K562 (cell line): Measurements from ENCODE around the gene DCUN1D3. TPM values are rescaled to one million over a fixed set of nuclear protein-coding genes. Genes with fewer than 3 reads are reported as not detected.
A peak's percentile ranks its signal among the peaks of the same experiment; 100 is the strongest.

Experiments used
- ATAC-seq: fragments of 200-7000 bp; cut with Tn5 transposase; 3 replicates; pipeline ENCODE4 v1.9.1; 2020; ENCODE audit warnings: moderate library complexity
- BruUV-seq: library from RNA; stranded (reverse); fragments of 400-500 nt; replicated peaks from 2 replicates; lab custom pipeline; 2021; lab: Mats Ljungman, UMichigan
- CTCF ChIA-PET: fragments of 300-600 bp; formaldehyde crosslinking; extraction: SDS; loops from one replicate; lab custom pipeline; 2021; ENCODE audit warnings: low intra/inter-chr PET ratio; lab: Yijun Ruan, JAX
- POLR2A ChIA-PET: fragments of 300-600, 350-650 bp; sonication (Branson Sonifier 250); formaldehyde crosslinking; extraction: SDS; loops from one replicate; lab custom pipeline; 2021; ENCODE audit warnings: antibody characterized with exemption, inconsistent platforms; lab: Yijun Ruan, JAX
- DNase-seq, 4 experiments: peaks; one replicate each; pipeline versions ENCODE4 v3.0.0 to v3.0.0-alpha.2; 2011 to 2018; ENCODE audit warnings: low spot score in 3 of 4, mixed read lengths in 3 of 4; ENCODE audit errors: extremely low read depth in 1 of 4
- FAIRE-seq: peaks from 2 replicates; lab custom pipeline; 2011; peaks lifted over from hg19 to GRCh38; lab: Jason Lieb, UNC
- H2AFZ ChIP-seq: 2 replicates; pipeline ENCODE4 v1.6.0; 2011; ENCODE audit warnings: low read depth, low read length, control low read depth, inconsistent platforms
- H3K27ac ChIP-seq: fragments of 200-600 bp; 3 replicates; pipeline ENCODE4 v1.8.0; 2011; ENCODE audit warnings: low read depth, mild to moderate bottlenecking, control low read depth, inconsistent platforms, low read length, moderate library complexity, mixed read lengths; ENCODE audit errors: extremely low read depth
- H3K27me3 ChIP-seq, 2 experiments: fragments of 300-600 bp in 1 of 2; 2 replicates in 1 of 2; 3 replicates in 1 of 2; pipeline versions ENCODE4 v1.6.0 to v1.8.0; 2011; ENCODE audit warnings: inconsistent platforms in 2 of 2, low read length in 2 of 2, mild to moderate bottlenecking in 1 of 2, mixed read lengths in 1 of 2, moderate library complexity in 1 of 2; ENCODE audit not compliant: control insufficient read depth in 2 of 2, insufficient read depth in 2 of 2
- H3K36me3 ChIP-seq: fragments of 300-600 bp; 3 replicates; pipeline ENCODE4 v1.8.0; 2011; ENCODE audit warnings: mild to moderate bottlenecking, low read length, inconsistent platforms; ENCODE audit not compliant: control insufficient read depth, insufficient read depth
- H3K4me1 ChIP-seq, 2 experiments: fragments of 200-600 bp in 1 of 2; replicated peaks in 1 of 2; 2 replicates in 1 of 2; 3 replicates in 1 of 2; pipeline versions ENCODE4 v1.5.1 to v1.8.0; 2011; ENCODE audit warnings: inconsistent platforms in 2 of 2, low read length in 2 of 2, mild to moderate bottlenecking in 1 of 2, mixed read lengths in 1 of 2, moderate library complexity in 1 of 2; ENCODE audit not compliant: control insufficient read depth in 2 of 2, insufficient read depth in 2 of 2
- H3K4me2 ChIP-seq: 2 replicates; pipeline ENCODE4 v1.6.1; 2011; ENCODE audit warnings: low read length, control low read depth, inconsistent platforms, mixed read lengths; ENCODE audit not compliant: insufficient read depth
- H3K4me3 ChIP-seq: fragments of 200-600 bp; sonication (generic), shearing (Covaris generic); 2 replicates; pipeline ENCODE4 v1.5.1; 2016; ENCODE audit warnings: control low read depth, inconsistent platforms
- H3K79me2 ChIP-seq: fragments of 200-600 bp; 3 replicates; pipeline ENCODE4 v1.8.0; 2011; ENCODE audit warnings: low read length, inconsistent platforms; ENCODE audit not compliant: control insufficient read depth, insufficient read depth
- H3K9ac ChIP-seq, 2 experiments: 2 replicates each; pipeline versions ENCODE4 v1.6.0 to v1.6.1; 2011; ENCODE audit warnings: low read depth in 2 of 2, low read length in 2 of 2, control low read depth in 1 of 2, inconsistent platforms in 1 of 2, mild to moderate bottlenecking in 1 of 2, mixed read lengths in 1 of 2; ENCODE audit not compliant: insufficient read depth in 1 of 2
- H3K9me1 ChIP-seq: one replicate; pipeline ENCODE4 v1.6.0; 2011; ENCODE audit warnings: inconsistent platforms, mild to moderate bottlenecking, low read length, moderate library complexity; ENCODE audit not compliant: control insufficient read depth, insufficient read depth
- H3K9me3 ChIP-seq: replicated peaks from 2 replicates; pipeline ENCODE4 v1.5.1; 2011; ENCODE audit warnings: low read depth, low read length, inconsistent platforms; ENCODE audit not compliant: control insufficient read depth, insufficient read depth
- H4K20me1 ChIP-seq: replicated peaks from 2 replicates; pipeline ENCODE4 v1.6.1; 2011; ENCODE audit warnings: low read length, inconsistent platforms, mixed read lengths; ENCODE audit not compliant: control insufficient read depth, insufficient read depth
- BRCA1 ChIP-seq, 2 experiments: fragments of 450-650 bp in 1 of 2; sonication (generic) in 1 of 2; formaldehyde crosslinking in 1 of 2; IDR thresholded peaks; 2 replicates each; pipeline versions ENCODE4 v1.5.0 to v1.6.1; 2017 to 2020; ENCODE audit warnings: mild to moderate bottlenecking in 1 of 2, missing genetic modification reagents in 1 of 2
- FOXK2 ChIP-seq, 2 experiments: fragments of 450-650 bp; IDR thresholded peaks in 1 of 2; conservative IDR thresholded peaks in 1 of 2; 2 replicates each; pipeline ENCODE4 v1.6.1; 2016; ENCODE audit warnings: low read depth in 2 of 2, mild to moderate bottlenecking in 1 of 2
- HDAC8 ChIP-seq: fragments of 450-650 bp; IDR thresholded peaks from 2 replicates; pipeline ENCODE4 v1.6.1; 2016; ENCODE audit warnings: mild to moderate bottlenecking, missing genetic modification characterization, moderate library complexity, missing compliant biosample characterization
- KAT2B ChIP-seq: IDR thresholded peaks from one replicate; pipeline ENCODE4 v1.6.1; 2012; ENCODE audit warnings: low read depth, mild to moderate bottlenecking, control low read depth, inconsistent platforms, low read length, moderate library complexity
- KAT7 ChIP-seq: sonication (generic); formaldehyde crosslinking; IDR thresholded peaks from 2 replicates; pipeline ENCODE4 v1.8.0; 2022; ENCODE audit warnings: missing genetic modification reagents, mild to moderate bottlenecking, borderline replicate concordance
- SIRT6 ChIP-seq: IDR thresholded peaks from one replicate; pipeline ENCODE4 v1.6.1; 2012; ENCODE audit warnings: low read depth, mild to moderate bottlenecking, control low read depth, inconsistent platforms, low read length, moderate library complexity
- ZMIZ1 ChIP-seq, 2 experiments: fragments of 150-350 bp in 1 of 2; IDR thresholded peaks; 2 replicates each; pipeline ENCODE4 v1.6.1; 2012 to 2016; ENCODE audit warnings: low read depth in 2 of 2, low read length in 2 of 2, mild to moderate bottlenecking in 1 of 2, moderate library complexity in 1 of 2
- ZNF24 ChIP-seq: fragments of 450-650 bp; IDR thresholded peaks from 2 replicates; pipeline ENCODE4 v1.6.1; 2016
- ZNF316 ChIP-seq: fragments of 450-650 bp; IDR thresholded peaks from 2 replicates; pipeline ENCODE4 v1.6.1; 2016
- ZNF507 ChIP-seq: conservative IDR thresholded peaks from 2 replicates; pipeline ENCODE4 v1.6.1; 2017; ENCODE audit warnings: missing genetic modification characterization, missing compliant biosample characterization
- ZNF695 ChIP-seq: fragments of 450-650 bp; formaldehyde crosslinking; IDR thresholded peaks from 2 replicates; pipeline ENCODE4 v1.4.0; 2020; ENCODE audit warnings: mild to moderate bottlenecking, moderate library complexity
- WGBS: fragments of 100-300 bp; shearing (Covaris generic); methylation state at CpG from one replicate; pipeline ENCODE4 v1.1.6; 2016; ENCODE audit warnings: low coverage, mixed read lengths; ENCODE audit not compliant: insufficient coverage; ENCODE audit errors: missing lambda C conversion rate; 5-methylcytosine and 5-hydroxymethylcytosine counted together
- in situ Hi-C: fragments of 300-500 bp; cut with MboI; formaldehyde crosslinking; loops from 4 replicates; pipeline ENCODE4 v1.15.0; 2018; ENCODE audit warnings: inconsistent platforms, mixed read lengths
- intact Hi-C: fragments of 100-400 bp; cut with micrococcal nuclease; formaldehyde crosslinking; loops from 2 replicates; pipeline ENCODE4 v1.14.2; 2022
- polyA plus RNA-seq, 8 experiments: library from polyadenylated mRNA; depleted of rRNA in 4 of 8; stranded (reverse) in 5 of 8; unstranded in 3 of 8; fragments of >200 nt; fragmentation: Nextera tagmentation in 2 of 8; fragmentation: Illumina TruSeq in 1 of 8; extraction: Ambion mirVana in 2 of 8; extraction: Trizol in 1 of 8; gene quantifications; 2 replicates each; pipeline versions ENCODE4 v1.2.1 to v1.2.3, GENCODE V29; 2011 to 2014; ENCODE audit warnings: inconsistent platforms in 1 of 8, missing spikeins in 1 of 8
- total RNA-seq, 7 experiments: library from RNA; depleted of rRNA in 6 of 7; stranded (reverse); fragments of >200 nt in 6 of 7; fragmentation: Illumina TruSeq in 2 of 7; extraction: Trizol in 2 of 7; gene quantifications; 2 replicates each; pipeline versions ENCODE4 v1.2.1 to v1.2.3, GENCODE V29; 2011 to 2021; ENCODE audit warnings: low replicate concordance in 1 of 7

DCUN1D3 gene
- total and polyA plus RNA-seq, 9 of the 15 experiments (the other 6 are each of a cell fraction or from before 2014, with no cell fraction given), result 1.0 to 4.7 (median 2.2) TPM

GRCh38 chr16:20904507-20905081 lies 4.4 kb upstream of the DCUN1D3 start (continued):
- TF ChIP-seq FOXK2 (conservative IDR thresholded peaks at IDR 0.05 in 1 of 2, IDR thresholded peaks at IDR 0.05 in 1 of 2; ENCODE audit: low read depth in 2 of 2) (peak; percentile 64 to 66; a peak in 1 of 4 replicates), KAT7 (CRISPR knock-in tag) (no peak), ZNF695 (no peak), ZNF507 (tag) (no peak), HDAC8 (tag) (no peak), ZNF316 (no peak)

GRCh38 chr16:20903899-20904506 lies 3.8 kb upstream of the DCUN1D3 start:
- ChIA-PET CTCF (no interaction called here), POLR2A (interaction anchor here (0.6 to 2.0 kb wide), 4 partner anchors 8 to 43 kb away, joined by 4 to 12 read pairs (median 4); no protein-coding TSS in a partner anchor)

More at GRCh38 chr16:20903899-20904506, 3.8 kb upstream of the DCUN1D3 start:
- in situ Hi-C loops (no loop called here), intact Hi-C loops (loop anchor here (5.0 kb wide), 2 partner anchors 43 to 52 kb away; no protein-coding TSS in a partner anchor)
- peaks cover 32% of the 10 kb centered on the region for H3K79me2 ChIP-seq
- ATAC-seq, result no peak
- H3K27me3 ChIP-seq, result no peaks in the 10 kb centered on the region
- DNase-seq, result no peak
- 25% methylated on average over 5 of the region's 5 CpGs for WGBS
- H3K4me3 ChIP-seq, result no peak overlapping the region
- H2AFZ ChIP-seq, result no peak overlapping the region
- peak overlapping the region; percentile 29; the same call in 1 of the 2 replicates for H3K4me2 ChIP-seq
- no TSS peak for BruUV-seq
- H4K20me1 ChIP-seq, result no peaks in the 10 kb centered on the region
- H3K27ac ChIP-seq, result peak overlapping the region; percentile 19; the same call in 1 of the 3 replicates
- FAIRE-seq, result no peak
- TF ChIP-seq KAT2B (no peak), BRCA1 (IDR thresholded peaks at IDR 0.05) (no peak), BRCA1 (CRISPR knock-in tag; IDR thresholded peaks at IDR 0.05) (no peak), ZMIZ1 (IDR thresholded peaks at IDR 0.05; ENCODE audit: low read depth in 2 of 2, low read length in 2 of 2) (no peak), ZNF24 (peak; percentile 97), SIRT6 (no peak)
- TF ChIP-seq, all 486 proteins: peak for 1
- Histone ChIP-seq H3K36me3 (peaks cover 3% of the 10 kb centered on the region; the same call in 1 of the 3 replicates), H3K4me1 (peaks cover 28 to 35% of the 10 kb centered on the region in 2 experiments), H3K9ac (peak overlapping the region in 1 of 2 experiments; percentile 20; a peak in 2 of 4 replicates), H3K9me1 (no peaks in the 10 kb centered on the region), H3K9me3 (no peaks in the 10 kb centered on the region)
